Measurements from ENCODE around the gene NINJ1.
"Not testable (repeated sequence)": the region's sequence is repeated elsewhere in the genome, so short reads cannot be mapped to it uniquely, and the experiment has no call there.

NINJ1 gene

GRCh38 chr9:93159601-93160471, 25.8 kb upstream of the NINJ1 start:
- no peak for DNase-seq

DNA sequence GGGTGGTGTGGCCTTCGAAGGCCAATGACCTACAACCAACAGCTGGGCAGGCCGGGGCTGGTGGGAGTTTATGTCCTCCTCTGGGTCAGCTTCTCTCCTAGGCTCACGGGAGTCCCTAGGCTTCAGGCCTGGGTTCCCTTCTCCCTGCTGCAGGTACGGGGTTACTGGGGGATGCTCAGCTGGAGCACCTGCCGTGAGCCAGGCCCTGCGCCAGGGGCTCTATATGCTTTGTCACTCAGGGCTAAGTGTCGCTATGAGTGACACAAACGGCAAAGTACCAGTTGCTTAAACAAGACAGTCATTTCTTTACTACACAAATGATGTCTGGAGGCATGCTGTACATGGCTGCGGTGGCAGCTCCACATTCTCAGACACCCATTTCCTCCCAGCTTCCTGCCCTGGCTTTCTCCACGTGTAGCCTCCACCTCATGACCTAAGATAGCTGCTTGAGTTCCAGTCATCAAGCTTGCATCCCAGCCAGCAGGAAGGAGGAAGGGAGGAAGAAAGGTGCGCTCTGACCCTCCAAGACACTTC, 22.5 kb upstream of the NINJ1 start:
- DNase-seq = no peak

DNA sequence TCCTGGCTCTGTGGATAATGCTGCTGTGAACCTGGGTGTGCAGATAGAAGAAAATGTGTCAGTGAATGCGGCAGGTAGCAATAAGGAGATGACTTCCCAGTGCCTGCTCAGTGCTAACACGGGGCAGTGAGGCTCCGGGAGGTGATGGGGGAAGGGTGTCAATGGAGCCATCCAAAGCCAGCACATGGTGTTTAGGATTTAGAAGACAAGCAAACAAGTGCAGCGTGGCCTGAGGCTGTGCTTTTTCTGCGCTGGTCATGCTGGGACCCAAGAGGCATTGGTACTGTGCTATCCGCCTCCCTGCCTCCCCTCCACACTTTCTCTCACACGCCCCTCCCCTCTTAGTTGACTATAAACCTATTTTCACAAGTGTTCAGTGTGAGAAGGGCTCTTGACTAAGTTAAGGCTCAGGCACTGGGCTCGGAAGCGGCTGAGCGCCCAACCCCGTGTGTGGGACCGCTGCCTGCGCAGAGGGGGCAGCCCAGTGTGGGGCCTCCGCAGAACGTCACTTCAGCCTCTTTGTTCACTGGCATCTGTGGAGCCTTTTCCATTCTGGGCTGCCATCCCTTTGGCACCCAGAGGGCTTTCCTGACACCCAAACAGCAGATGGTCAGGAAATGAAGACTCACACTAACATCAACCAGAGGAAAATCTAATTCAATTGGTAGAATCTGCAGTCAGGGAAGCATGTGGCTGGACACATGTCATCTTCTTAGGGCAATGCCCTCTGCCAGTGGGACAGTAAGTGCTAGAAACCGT, 21.8 kb upstream of the NINJ1 start:
- DNase-seq = no peak

DNA sequence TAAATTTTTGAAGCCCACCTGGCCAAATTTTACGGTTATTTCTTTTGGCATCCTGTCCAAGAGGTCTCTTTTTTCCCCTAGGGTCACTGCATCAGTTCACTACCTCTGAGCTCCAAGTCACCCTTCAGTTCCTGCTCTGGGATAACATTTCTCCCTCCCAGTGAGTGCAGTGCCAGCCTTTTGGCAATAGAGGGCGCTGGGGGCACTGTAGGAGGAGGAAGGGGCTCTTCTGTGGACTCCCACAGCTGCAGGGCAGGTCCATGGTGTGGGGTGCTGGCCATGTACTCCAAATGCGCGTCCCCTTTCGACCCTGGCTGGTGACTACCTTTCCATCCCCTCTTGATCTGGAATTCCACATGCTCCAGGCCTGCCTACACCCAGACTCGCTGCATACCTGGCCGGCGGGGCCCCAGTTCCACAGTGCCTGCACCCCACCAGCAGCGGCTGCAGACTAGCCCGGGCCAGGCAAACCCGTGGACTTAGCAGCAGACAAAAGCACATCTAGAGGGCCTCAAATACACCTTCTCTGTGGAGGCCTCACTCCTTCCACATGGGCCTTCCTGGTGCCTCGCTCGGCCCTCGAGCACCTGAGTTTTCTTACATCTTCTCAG, 20.3 kb upstream of the NINJ1 start:
- DNase-seq = no peak

DNA sequence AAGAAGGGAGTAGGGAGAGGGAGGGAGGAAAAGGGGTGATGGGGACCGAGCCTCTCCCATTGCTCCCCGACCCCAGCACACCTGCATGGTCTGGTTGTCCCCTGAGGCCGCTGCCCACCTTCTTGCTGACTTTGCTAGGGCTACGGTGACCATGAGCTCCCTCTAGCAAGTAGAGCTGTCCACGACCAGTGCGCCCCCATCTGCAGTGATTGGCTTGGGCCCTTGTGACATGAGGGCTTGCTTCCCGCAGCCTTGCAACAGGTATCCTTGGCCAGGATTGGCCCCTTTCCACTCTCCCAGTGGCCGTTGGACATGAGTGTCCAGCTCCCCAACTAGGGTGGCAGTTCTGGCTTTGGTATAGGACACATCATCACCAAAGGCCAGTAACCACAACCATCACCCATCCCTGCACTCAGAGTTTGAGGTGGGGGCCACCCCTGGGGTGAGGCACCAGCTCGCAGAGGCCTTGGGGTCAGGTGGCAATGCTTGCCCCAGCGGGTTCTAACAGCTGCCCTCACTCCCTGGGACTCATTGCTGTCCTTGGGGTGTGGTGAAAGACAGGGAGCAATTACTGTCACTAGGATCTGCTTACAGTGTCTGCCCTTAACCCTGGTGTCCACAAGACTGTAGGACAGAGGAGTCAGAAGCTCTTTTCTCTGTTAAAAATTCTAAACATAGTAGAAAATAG, 17.2 kb upstream of the NINJ1 start:
- no peak for DNase-seq

- no peak for DNase-seq
These were observed 15.3 kb upstream of the NINJ1 start for GRCh38 chr9:93149361-93149760.

DNA sequence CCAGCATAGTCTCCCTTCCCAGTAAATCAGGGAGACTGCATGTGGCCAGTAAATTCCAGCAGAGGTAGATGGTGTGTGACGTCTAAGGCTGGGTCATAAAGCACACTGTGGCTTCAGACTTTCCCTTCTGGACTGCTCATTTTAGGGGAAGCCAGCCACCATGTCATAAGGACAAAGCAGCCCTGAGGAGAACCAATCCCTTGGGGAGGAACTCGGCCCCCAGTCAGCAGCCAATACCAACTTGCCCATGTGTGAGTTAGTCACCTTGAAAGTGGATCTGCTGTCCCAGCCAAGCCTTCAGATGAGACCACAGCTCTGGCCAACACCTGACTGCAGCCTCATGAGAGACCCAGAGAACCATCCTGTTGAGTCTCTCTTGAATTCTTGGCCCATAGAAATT, 14.7 kb upstream of the NINJ1 start:
- no peak for DNase-seq

- DNase-seq = no peak
These were observed 13.6 kb upstream of the NINJ1 start for GRCh38 chr9:93147632-93148031.

DNA sequence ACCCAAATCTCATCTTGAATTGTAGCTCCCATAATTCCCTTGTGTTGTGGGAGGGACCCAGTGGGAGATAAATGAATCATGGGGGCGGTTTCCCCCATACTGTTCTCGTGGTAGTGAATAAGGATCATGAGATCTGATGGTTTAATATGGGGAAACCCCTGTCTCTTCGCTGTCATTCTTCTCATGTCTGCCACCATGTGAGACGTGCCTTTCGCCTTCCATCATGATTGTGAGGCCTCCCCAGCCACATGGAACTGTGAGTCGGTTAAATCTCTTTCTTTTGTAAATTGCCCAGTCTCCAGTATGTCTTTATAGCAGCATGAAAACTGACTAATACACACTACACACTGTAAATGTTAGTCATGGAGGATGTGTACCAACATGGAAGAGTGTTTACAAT, 12.6 kb upstream of the NINJ1 start:
- DNase-seq = not testable (repeated sequence)

DNA sequence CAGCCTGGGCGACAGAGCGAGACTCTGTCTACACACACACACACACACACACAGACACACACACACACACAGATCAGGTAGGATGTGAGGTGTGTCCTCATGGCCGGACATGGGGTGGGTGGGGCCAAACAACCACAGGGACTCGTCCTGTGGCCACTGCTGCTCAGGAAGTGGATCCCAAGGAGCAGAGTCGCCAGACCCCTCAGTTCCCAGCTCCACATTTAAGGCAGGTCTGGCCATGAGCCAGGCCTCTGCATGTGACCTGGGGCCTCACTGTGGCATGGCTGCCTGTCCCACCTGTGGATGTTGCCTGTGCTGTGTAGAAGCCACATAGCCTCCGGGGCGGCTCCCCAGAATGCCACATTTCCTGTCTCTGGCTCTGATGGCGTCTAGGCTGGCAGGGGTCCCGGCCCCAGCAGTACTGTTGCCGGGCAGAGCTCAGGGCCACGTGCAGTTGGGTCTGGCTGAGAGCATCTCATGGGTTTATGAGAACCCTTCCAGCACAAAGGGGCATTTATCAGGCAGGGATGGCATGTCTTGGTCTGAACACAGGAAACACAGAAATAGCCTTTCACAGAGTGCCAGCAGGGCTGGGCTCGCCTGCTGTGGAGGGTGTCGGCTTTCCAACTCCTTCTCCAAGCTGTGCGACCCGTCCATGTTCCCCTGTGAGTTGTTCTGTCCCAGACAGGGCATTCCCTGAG, 9.9 kb upstream of the NINJ1 start:
- DNase-seq = no peak

- no peak for DNase-seq
These were observed 7.9 kb upstream of the NINJ1 start for GRCh38 chr9:93141771-93142483.

DNA sequence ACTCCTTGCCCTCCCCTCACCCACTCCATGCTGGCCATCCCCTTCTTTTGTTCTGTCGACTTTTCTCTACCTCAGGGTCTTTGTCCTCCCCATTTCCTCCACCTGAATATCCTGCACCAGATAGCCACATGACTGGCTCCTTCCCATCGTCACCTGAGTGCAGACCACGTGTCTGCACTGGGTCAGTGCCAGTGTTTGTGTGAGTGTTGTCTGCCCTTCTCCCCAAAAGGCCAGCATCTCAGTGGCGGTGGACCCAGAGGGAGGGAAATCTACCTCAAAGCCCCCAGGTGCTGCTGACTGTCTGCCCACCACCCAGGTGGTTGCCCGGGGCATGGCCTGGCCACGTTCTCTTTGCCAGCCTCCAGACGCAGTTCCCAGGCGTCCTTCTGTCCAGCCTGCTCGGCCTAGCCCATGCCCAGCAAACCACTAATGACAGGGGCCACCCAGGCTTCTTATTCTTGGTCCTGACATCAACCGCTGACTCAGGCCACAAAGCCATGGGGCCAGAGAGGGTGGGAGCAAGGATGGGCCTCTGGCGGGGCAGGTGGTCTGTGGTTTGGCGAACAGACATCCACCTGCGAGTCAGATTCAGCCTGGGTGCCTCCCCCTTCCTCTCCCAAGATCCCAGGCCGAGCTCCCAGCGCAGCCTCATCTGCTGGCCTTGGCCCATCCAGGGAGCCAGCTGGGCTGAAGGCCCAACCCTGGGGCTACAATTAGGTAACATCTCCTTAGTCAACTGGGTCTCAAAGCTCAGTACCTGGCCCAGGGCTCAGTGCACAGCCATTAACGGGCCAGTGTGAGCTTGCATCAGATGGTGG, 5.5 kb upstream of the NINJ1 start:
- no peak for DNase-seq

DNA sequence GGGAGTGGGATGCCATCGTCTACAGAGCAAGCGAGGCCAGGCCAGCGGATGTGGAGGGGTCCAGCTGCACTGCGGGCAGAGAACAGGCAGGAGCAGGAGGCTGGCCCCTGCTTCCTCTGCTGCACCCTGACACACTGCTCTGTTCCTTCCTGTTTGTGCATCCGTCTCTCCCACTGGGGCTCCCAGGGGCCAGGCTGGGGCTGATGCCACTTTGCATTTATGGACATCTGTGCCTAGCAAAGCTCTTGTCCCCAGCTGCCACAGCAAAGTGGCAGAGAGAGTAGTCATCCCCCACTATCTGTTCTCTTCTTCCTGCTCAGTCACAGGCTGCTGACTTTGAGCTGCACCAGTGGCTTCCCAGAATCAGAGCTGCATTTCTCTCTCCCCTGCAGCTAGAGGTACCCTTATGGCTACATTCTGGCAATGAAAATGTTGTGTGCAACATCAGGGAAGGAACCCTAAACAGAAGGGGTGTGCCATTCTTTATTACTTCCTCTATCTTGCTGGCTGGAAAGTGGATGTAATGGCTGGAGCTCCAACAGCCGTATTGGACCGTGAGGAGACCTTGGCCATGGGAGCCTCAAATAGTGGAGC, 4.2 kb upstream of the NINJ1 start:
- DNase-seq = no peak

GRCh38 chr9:93137362-93137761, 3.3 kb upstream of the NINJ1 start:
- DNase-seq = no peak

GRCh38 chr9:93136011-93136440, 2.0 kb upstream of the NINJ1 start:
- DNase-seq = no peak

- no peak for DNase-seq
These were observed 841 bp upstream of the NINJ1 start for GRCh38 chr9:93134740-93135444.

GRCh38 chr9:93133681-93134014, 403 bp downstream of the NINJ1 start:
- no peak for DNase-seq

- DNase-seq = no peak
These were observed 938 bp downstream of the NINJ1 start for GRCh38 chr9:93132946-93133680.

Measured in cortex of kidney (tissue), 1 donor.